Nephron progenitor cell (in vitro differentiated cells): ENCODE results near the gene TBXAS1.

ENCODE experiments used
- DNase-seq: peaks from one replicate; pipeline ENCODE4 v3.0.0; 2021
- H3K27ac Mint-ChIP-seq: 2 replicates; pipeline ENCODE4 v1.8.0; 2021; ENCODE audit warnings: mild to moderate bottlenecking, moderate library complexity, mixed read lengths
- H3K27me3 Mint-ChIP-seq: 2 replicates; pipeline ENCODE4 v1.8.0; 2021; ENCODE audit warnings: mild to moderate bottlenecking, low read depth, mixed read lengths; ENCODE audit not compliant: poor library complexity
- H3K36me3 Mint-ChIP-seq: 2 replicates; pipeline ENCODE4 v1.8.0; 2021; ENCODE audit warnings: low read depth, mixed read lengths
- H3K4me1 Mint-ChIP-seq: 2 replicates; pipeline ENCODE4 v1.8.0; 2021; ENCODE audit warnings: mixed read lengths
- H3K4me3 Mint-ChIP-seq: 2 replicates; pipeline ENCODE4 v1.8.0; 2021; ENCODE audit warnings: mild to moderate bottlenecking, moderate library complexity, mixed read lengths
- H3K9me3 Mint-ChIP-seq: 2 replicates; pipeline ENCODE4 v1.8.0; 2021; ENCODE audit warnings: mild to moderate bottlenecking, moderate library complexity, mixed read lengths
- TF ChIP-seq, protein P1 (sequence below): fragments of 200-600 bp; sonication (generic); IDR thresholded peaks from 2 replicates; pipeline ENCODE4 v1.5.0; 2021; ENCODE audit warnings: antibody characterized with exemption

Gene TBXAS1

GRCh38 chr7:139959718-139960117, 130.7 kb downstream of the TBXAS1 start:
- no peaks in the 10 kb centered on the region for H3K36me3 Mint-ChIP-seq
- no peak overlapping the region for H3K4me3 Mint-ChIP-seq
- peaks cover 6% of the 10 kb centered on the region for H3K27me3 Mint-ChIP-seq
- DNase-seq = no peak
- peak overlapping the region; percentile 95 for H3K27ac Mint-ChIP-seq
- H3K4me1 Mint-ChIP-seq = peaks cover 58% of the 10 kb centered on the region
- TF ChIP-seq, protein P1, sequence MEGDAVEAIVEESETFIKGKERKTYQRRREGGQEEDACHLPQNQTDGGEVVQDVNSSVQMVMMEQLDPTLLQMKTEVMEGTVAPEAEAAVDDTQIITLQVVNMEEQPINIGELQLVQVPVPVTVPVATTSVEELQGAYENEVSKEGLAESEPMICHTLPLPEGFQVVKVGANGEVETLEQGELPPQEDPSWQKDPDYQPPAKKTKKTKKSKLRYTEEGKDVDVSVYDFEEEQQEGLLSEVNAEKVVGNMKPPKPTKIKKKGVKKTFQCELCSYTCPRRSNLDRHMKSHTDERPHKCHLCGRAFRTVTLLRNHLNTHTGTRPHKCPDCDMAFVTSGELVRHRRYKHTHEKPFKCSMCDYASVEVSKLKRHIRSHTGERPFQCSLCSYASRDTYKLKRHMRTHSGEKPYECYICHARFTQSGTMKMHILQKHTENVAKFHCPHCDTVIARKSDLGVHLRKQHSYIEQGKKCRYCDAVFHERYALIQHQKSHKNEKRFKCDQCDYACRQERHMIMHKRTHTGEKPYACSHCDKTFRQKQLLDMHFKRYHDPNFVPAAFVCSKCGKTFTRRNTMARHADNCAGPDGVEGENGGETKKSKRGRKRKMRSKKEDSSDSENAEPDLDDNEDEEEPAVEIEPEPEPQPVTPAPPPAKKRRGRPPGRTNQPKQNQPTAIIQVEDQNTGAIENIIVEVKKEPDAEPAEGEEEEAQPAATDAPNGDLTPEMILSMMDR = no peak
- no peaks in the 10 kb centered on the region for H3K9me3 Mint-ChIP-seq

GRCh38 chr7:139960157-139960556, 131.1 kb downstream of the TBXAS1 start:
- DNase-seq = no peak
- no peaks in the 10 kb centered on the region for H3K9me3 Mint-ChIP-seq
- H3K4me3 Mint-ChIP-seq = no peak overlapping the region
- H3K4me1 Mint-ChIP-seq = peaks cover 53% of the 10 kb centered on the region
- no peak overlapping the region for H3K27ac Mint-ChIP-seq
- H3K27me3 Mint-ChIP-seq = peaks cover 6% of the 10 kb centered on the region
- H3K36me3 Mint-ChIP-seq = no peaks in the 10 kb centered on the region
- TF ChIP-seq, protein P1 = no peak

DNA sequence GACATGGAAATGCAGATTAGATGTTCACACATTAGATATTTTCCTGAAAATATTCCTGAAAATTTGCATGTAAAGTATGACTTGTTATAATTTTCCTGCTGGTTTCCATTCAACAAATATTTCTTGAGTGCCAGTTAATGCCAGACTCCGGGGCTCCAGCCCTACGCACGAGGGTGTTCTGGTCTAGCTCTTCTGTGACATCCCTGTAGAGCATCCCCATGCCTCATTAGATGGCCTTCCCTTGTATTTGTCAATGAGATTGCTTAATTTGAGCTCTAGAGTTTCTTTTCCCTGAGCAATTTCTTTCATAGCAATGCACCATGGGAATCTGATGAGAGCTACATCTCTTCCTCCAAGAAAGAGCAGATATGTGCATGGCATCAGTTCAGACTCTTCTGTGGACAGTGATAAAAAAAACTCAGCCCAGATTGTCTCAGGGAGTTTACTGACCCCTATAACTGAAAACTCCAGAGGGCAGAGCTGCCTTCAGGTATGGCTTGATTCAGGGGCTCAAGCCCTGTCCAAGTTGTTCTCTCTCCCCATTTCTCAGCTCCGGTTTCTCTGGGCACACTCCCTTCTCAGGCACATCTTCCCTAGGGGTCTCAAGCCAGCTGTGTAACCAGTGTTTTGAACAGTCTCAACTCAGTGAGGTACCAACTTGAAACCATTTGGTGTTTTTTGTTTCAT, 137.0 kb downstream of the TBXAS1 start:
- TF ChIP-seq, protein P1 = no peak
- no peak for DNase-seq
- Mint-ChIP-seq H3K4me3 (no peak overlapping the region), H3K9me3 (no peaks in the 10 kb centered on the region), H3K36me3 (no peaks in the 10 kb centered on the region), H3K27ac (no peak overlapping the region), H3K27me3 (peaks cover 10% of the 10 kb centered on the region), H3K4me1 (peaks cover 58% of the 10 kb centered on the region)

DNA sequence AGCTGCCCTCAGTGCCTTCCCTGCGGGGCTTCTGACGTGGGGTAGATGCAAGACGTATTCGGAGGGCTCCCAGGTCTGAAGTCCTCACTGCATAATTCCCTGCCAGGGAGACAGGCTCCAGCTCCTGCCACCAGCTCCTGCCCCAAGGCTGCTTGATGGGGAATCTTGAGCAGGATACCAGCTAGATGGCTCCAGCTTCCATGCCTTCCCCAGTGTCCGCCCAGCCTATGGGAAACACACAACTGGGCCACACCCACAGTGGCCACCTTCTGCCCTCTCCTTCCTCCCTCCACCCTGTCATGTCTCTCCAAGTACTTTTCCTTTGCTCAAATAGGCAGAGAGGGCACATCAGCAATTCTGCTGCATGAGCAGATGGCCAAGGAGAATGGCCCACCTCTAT, 137.9 kb downstream of the TBXAS1 start:
- no peak for DNase-seq
- Mint-ChIP-seq H3K9me3 (no peaks in the 10 kb centered on the region), H3K36me3 (no peaks in the 10 kb centered on the region), H3K4me1 (peaks cover 58% of the 10 kb centered on the region), H3K4me3 (no peak overlapping the region), H3K27me3 (peaks cover 10% of the 10 kb centered on the region), H3K27ac (no peak overlapping the region)
- TF ChIP-seq, protein P1 = no peak

DNA sequence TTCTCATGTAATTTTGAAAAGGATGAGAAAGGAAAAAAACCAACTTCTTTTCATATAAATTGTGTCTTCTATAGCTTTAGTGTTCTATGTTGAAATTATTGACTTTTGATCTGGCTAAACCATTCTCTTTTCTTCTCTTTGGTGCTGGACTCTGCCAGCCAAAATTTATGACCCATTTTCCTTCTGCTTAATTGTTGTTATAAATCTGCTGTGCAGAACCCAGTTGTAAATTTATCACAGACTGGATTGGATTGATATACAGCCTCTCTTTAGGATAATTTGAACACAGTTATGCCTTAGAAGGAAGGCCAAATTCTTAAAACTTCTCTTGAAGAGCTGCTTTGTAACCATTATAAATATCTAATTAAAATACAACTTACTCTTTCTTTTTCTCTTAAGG, 139.9 kb downstream of the TBXAS1 start:
- Mint-ChIP-seq H3K27ac (peak overlapping the region; percentile 71), H3K27me3 (peaks cover 10% of the 10 kb centered on the region)

More for the DNA sequence above, 139.9 kb downstream of the TBXAS1 start:
- no peaks in the 10 kb centered on the region for H3K9me3 Mint-ChIP-seq
- H3K36me3 Mint-ChIP-seq = no peaks in the 10 kb centered on the region
- TF ChIP-seq, protein P1 = no peak
- peaks cover 77% of the 10 kb centered on the region for H3K4me1 Mint-ChIP-seq
- H3K4me3 Mint-ChIP-seq = peak overlapping the region; percentile 38
- no peak for DNase-seq
